Measurements from ENCODE around the gene ISLR.

ISLR gene

GRCh38 chr15:74202452-74203401 is 29.2 kb downstream of the ISLR start, which contains the start of gene STRA6:
Gene STRA6, minus strand, starts transcription at chr15:74202787. Its CDS starts 520 bp downstream, at chr15:74202267.
- H3K27ac ChIP-seq: peak within 1 kb of the TSS in 3 of 11 experiments; percentile 25 to 62 (median 41); a peak in 4 of 22 replicates
- no peak for TF ChIP-seq Cebpa-rat (IDR thresholded peaks at IDR 0.05)
- no peaks in the 10 kb centered on the region; a peak in 1 of 22 replicates for H3K27me3 ChIP-seq
- H4K20me1 ChIP-seq: peaks cover 0 to 14% (median 0%) of the 10 kb centered on the region in 11 experiments; a peak in 2 of 22 replicates
- H3K36me3 ChIP-seq: no peaks in the 10 kb centered on the region
- H3K9ac ChIP-seq: peak within 1 kb of the TSS in 4 of 11 experiments; percentile 9 to 43 (median 20); a peak in 4 of 22 replicates
- H3K4me3 ChIP-seq: no peak within 1 kb of the TSS
- H3K4me1 ChIP-seq: peaks cover 33 to 80% (median 74%) of the 10 kb centered on the region in 10 experiments
- peak within 1 kb of the TSS; percentile 67 to 91 (median 79) for H3K4me2 ChIP-seq
- H3K9me3 ChIP-seq (replicated peaks in 1 of 11): no peaks in the 10 kb centered on the region

GRCh38 chr15:74203914-74204431 is 30.5 kb downstream of the ISLR start:
- Histone ChIP-seq H4K20me1 (peaks cover 0 to 14% (median 0%) of the 10 kb centered on the region in 11 experiments; a peak in 2 of 22 replicates), H3K27ac (no peak overlapping the region), H3K27me3 (no peaks in the 10 kb centered on the region; a peak in 1 of 22 replicates), H3K9ac (no peak overlapping the region), H3K36me3 (no peaks in the 10 kb centered on the region), H3K9me3 (replicated peaks in 1 of 11) (no peaks in the 10 kb centered on the region), H3K4me1 (peaks cover 33 to 70% (median 63%) of the 10 kb centered on the region in 10 experiments), H3K4me3 (no peak overlapping the region), H3K4me2 (peak overlapping the region in 9 of 11 experiments; percentile 8 to 88 (median 43); a peak in 9 of 22 replicates)
- no peak for TF ChIP-seq Cebpa-rat (IDR thresholded peaks at IDR 0.05)

- Histone ChIP-seq H3K4me3 (no peak overlapping the region), H3K36me3 (no peaks in the 10 kb centered on the region), H3K9ac (no peak overlapping the region), H3K9me3 (replicated peaks in 1 of 11) (no peaks in the 10 kb centered on the region), H3K4me1 (peaks cover 22 to 58% (median 47%) of the 10 kb centered on the region in 10 experiments), H4K20me1 (peaks cover 0 to 14% (median 0%) of the 10 kb centered on the region in 11 experiments; a peak in 2 of 22 replicates), H3K27me3 (no peaks in the 10 kb centered on the region; a peak in 1 of 22 replicates), H3K4me2 (peak overlapping the region in 8 of 11 experiments; percentile 8 to 88 (median 54); a peak in 15 of 22 replicates), H3K27ac (no peak overlapping the region)
- no peak for TF ChIP-seq Cebpa-rat (IDR thresholded peaks at IDR 0.05)
These were observed 32.1 kb downstream of the ISLR start for GRCh38 chr15:74205582-74205947.

- no peak overlapping the region for H3K4me2 ChIP-seq
- H3K27me3 ChIP-seq: no peaks in the 10 kb centered on the region; a peak in 1 of 22 replicates
- no peaks in the 10 kb centered on the region for H3K9me3 ChIP-seq (replicated peaks in 1 of 11)
- TF ChIP-seq Cebpa-rat (IDR thresholded peaks at IDR 0.05): no peak
- H3K36me3 ChIP-seq: no peaks in the 10 kb centered on the region
- H3K4me3 ChIP-seq: no peak overlapping the region
- H3K4me1 ChIP-seq: peaks cover 9 to 45% (median 35%) of the 10 kb centered on the region in 10 experiments
- H3K27ac ChIP-seq: no peak overlapping the region
- H4K20me1 ChIP-seq: peaks cover 0 to 8% (median 0%) of the 10 kb centered on the region in 11 experiments; a peak in 2 of 22 replicates
- H3K9ac ChIP-seq: no peak overlapping the region
These were observed 33.3 kb downstream of the ISLR start for GRCh38 chr15:74206801-74207281.

- Histone ChIP-seq H3K9ac (no peak overlapping the region), H3K36me3 (no peaks in the 10 kb centered on the region), H3K27ac (no peak overlapping the region), H3K9me3 (replicated peaks in 1 of 11) (no peaks in the 10 kb centered on the region), H3K4me2 (no peak overlapping the region), H3K27me3 (no peaks in the 10 kb centered on the region; a peak in 1 of 22 replicates), H3K4me3 (no peak overlapping the region), H3K4me1 (peaks cover 0 to 35% (median 30%) of the 10 kb centered on the region in 10 experiments; a peak in 18 of 20 replicates), H4K20me1 (peaks cover 0 to 8% (median 0%) of the 10 kb centered on the region in 11 experiments; a peak in 2 of 22 replicates)
- no peak for TF ChIP-seq Cebpa-rat (IDR thresholded peaks at IDR 0.05)
These were observed 34.3 kb downstream of the ISLR start for GRCh38 chr15:74207652-74208440.

GRCh38 chr15:74208496-74208895 is 35.0 kb downstream of the ISLR start:
- peaks cover 0 to 8% (median 0%) of the 10 kb centered on the region in 11 experiments; a peak in 2 of 22 replicates for H4K20me1 ChIP-seq

GRCh38 chr15:74208901-74209559 is 35.5 kb downstream of the ISLR start:
- Histone ChIP-seq H3K27me3 (no peaks in the 10 kb centered on the region), H3K4me2 (peak overlapping the region in 2 of 11 experiments; percentile 11 to 18; a peak in 1 of 22 replicates), H4K20me1 (peaks cover 0 to 8% (median 0%) of the 10 kb centered on the region in 11 experiments; a peak in 2 of 22 replicates), H3K9me3 (replicated peaks in 1 of 11) (no peaks in the 10 kb centered on the region), H3K27ac (no peak overlapping the region), H3K9ac (no peak overlapping the region), H3K4me1 (peaks cover 0 to 31% (median 26%) of the 10 kb centered on the region in 10 experiments; a peak in 17 of 20 replicates), H3K4me3 (no peak overlapping the region), H3K36me3 (no peaks in the 10 kb centered on the region)
- no peak for TF ChIP-seq Cebpa-rat (IDR thresholded peaks at IDR 0.05)

More at GRCh38 chr15:74208496-74208895, 35.0 kb downstream of the ISLR start:
- no peak overlapping the region for H3K9ac ChIP-seq
- no peak for TF ChIP-seq Cebpa-rat (IDR thresholded peaks at IDR 0.05)
- H3K4me3 ChIP-seq: no peak overlapping the region
- H3K4me2 ChIP-seq: no peak overlapping the region
- no peak overlapping the region for H3K27ac ChIP-seq
- H3K9me3 ChIP-seq (replicated peaks in 1 of 11): no peaks in the 10 kb centered on the region
- no peaks in the 10 kb centered on the region for H3K36me3 ChIP-seq
- no peaks in the 10 kb centered on the region for H3K27me3 ChIP-seq
- peaks cover 0 to 30% (median 26%) of the 10 kb centered on the region in 10 experiments; a peak in 16 of 20 replicates for H3K4me1 ChIP-seq

- H3K27me3 ChIP-seq: no peaks in the 10 kb centered on the region
- H3K4me1 ChIP-seq: peaks cover 0 to 31% (median 27%) of the 10 kb centered on the region in 10 experiments; a peak in 17 of 20 replicates
- H3K36me3 ChIP-seq: no peaks in the 10 kb centered on the region
- peak overlapping the region in 1 of 11 experiments; percentile 11; a peak in 1 of 22 replicates for H3K4me2 ChIP-seq
- no peak overlapping the region for H3K9ac ChIP-seq
- no peaks in the 10 kb centered on the region for H3K9me3 ChIP-seq (replicated peaks in 1 of 11)
- H3K4me3 ChIP-seq: no peak overlapping the region
- TF ChIP-seq Cebpa-rat (IDR thresholded peaks at IDR 0.05): no peak
- H3K27ac ChIP-seq: no peak overlapping the region
- H4K20me1 ChIP-seq: peaks cover 0 to 8% (median 0%) of the 10 kb centered on the region in 11 experiments; a peak in 2 of 22 replicates
These were observed 36.0 kb downstream of the ISLR start for GRCh38 chr15:74209560-74209958.

Data from BLaER1 treated with 17β-estradiol and CSF1 and Interleukin-3, amounts not matched to agents 10 nM and 100 nM (cell line).